OCI-LY3 (cell line): ENCODE results near the gene LPCAT1.

Experiments
- EZH2phosphoT487 ChIP-seq: fragments of 200-600 bp; shearing (Covaris generic); IDR thresholded peaks from 2 replicates; pipeline ENCODE4 v1.6.1; 2018; ENCODE audit warnings: antibody characterized with exemption, mixed run types, low read depth
- TF ChIP-seq, protein P1 (sequence below): fragments of 200-600, 300-600 bp; sonication (generic); IDR thresholded peaks from 2 replicates; pipeline ENCODE4 v1.5.1; 2014; ENCODE audit warnings: antibody characterized with exemption, low read length, low read depth

DNA sequence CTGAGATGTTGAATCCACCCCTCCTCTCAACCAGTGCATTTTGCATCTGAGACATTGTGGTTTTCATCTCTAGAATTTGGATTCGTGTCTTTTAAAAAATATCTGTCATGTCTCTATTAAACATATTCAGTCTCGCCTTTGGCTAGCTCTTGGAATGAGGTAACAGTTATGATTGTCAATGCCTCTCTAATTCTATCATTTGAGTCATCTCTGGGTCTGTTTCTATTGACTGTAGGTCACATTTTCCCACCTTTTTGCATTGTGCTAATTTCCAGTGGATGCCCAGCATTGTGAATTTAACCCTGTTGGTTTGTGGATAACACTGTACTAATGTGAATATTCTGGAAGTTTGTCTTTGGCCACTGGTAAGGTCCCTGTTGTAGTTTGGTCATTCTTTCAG, 70.1 kb downstream of the LPCAT1 start:
- TF ChIP-seq, protein P1, sequence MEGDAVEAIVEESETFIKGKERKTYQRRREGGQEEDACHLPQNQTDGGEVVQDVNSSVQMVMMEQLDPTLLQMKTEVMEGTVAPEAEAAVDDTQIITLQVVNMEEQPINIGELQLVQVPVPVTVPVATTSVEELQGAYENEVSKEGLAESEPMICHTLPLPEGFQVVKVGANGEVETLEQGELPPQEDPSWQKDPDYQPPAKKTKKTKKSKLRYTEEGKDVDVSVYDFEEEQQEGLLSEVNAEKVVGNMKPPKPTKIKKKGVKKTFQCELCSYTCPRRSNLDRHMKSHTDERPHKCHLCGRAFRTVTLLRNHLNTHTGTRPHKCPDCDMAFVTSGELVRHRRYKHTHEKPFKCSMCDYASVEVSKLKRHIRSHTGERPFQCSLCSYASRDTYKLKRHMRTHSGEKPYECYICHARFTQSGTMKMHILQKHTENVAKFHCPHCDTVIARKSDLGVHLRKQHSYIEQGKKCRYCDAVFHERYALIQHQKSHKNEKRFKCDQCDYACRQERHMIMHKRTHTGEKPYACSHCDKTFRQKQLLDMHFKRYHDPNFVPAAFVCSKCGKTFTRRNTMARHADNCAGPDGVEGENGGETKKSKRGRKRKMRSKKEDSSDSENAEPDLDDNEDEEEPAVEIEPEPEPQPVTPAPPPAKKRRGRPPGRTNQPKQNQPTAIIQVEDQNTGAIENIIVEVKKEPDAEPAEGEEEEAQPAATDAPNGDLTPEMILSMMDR, result no peak
- TF ChIP-seq EZH2phosphoT487, result no peak
